NCI-H2029 treated with DMSO at 0.1 percent for 48 hours (cell line): ENCODE data around the gene SIGLEC12.
A peak's percentile ranks its signal among the peaks of the same experiment; 100 is the strongest.
"Not testable (repeated sequence)": the region's sequence is repeated elsewhere in the genome, so short reads cannot be mapped to it uniquely, and the experiment has no call there.

Experiments used
- DNase-seq: peaks from one replicate; lab custom pipeline; 2025; lab: John Stamatoyannopoulos, UW

SIGLEC12 gene

GRCh38 chr19:51479531-51480331, 21.9 kb downstream of the SIGLEC12 start:
- DNase-seq: no peak

- no peak for DNase-seq
Observed at GRCh38 chr19:51478381-51479234, 23.0 kb downstream of the SIGLEC12 start, which contains the start of gene CEACAM18. Gene CEACAM18, plus strand, starts transcription at chr19:51478539.

- DNase-seq: no peak
Observed at GRCh38 chr19:51477344-51477743, 24.3 kb downstream of the SIGLEC12 start.

- DNase-seq: no peak
Observed at GRCh38 chr19:51476164-51476563, 25.4 kb downstream of the SIGLEC12 start.

- DNase-seq: peak; percentile 5
Observed at GRCh38 chr19:51473009-51473707, 28.4 kb downstream of the SIGLEC12 start.

- no peak for DNase-seq
Observed at GRCh38 chr19:51472607-51473006, 29.0 kb downstream of the SIGLEC12 start.

GRCh38 chr19:51471527-51471926, 30.1 kb downstream of the SIGLEC12 start:
- DNase-seq: no peak

GRCh38 chr19:51470966-51471365, 30.6 kb downstream of the SIGLEC12 start:
- no peak for DNase-seq

GRCh38 chr19:51469629-51470028, 32.0 kb downstream of the SIGLEC12 start:
- no peak for DNase-seq

- DNase-seq: no peak
Observed at GRCh38 chr19:51469162-51469561, 32.4 kb downstream of the SIGLEC12 start.

- DNase-seq: no peak
Observed at GRCh38 chr19:51468545-51468920, 33.1 kb downstream of the SIGLEC12 start.

GRCh38 chr19:51467864-51468544, 33.6 kb downstream of the SIGLEC12 start:
- no peak for DNase-seq

GRCh38 chr19:51466723-51467122, 34.9 kb downstream of the SIGLEC12 start:
- DNase-seq: no peak

- DNase-seq: not testable (repeated sequence)
Observed at GRCh38 chr19:51463976-51464581, 37.5 kb downstream of the SIGLEC12 start.

- DNase-seq: no peak
Observed at GRCh38 chr19:51462681-51463080, 38.9 kb downstream of the SIGLEC12 start.

GRCh38 chr19:51462276-51462675, 39.3 kb downstream of the SIGLEC12 start:
- DNase-seq: no peak

GRCh38 chr19:51461723-51462161, 39.9 kb downstream of the SIGLEC12 start:
- DNase-seq: no peak

GRCh38 chr19:51460164-51460992, 41.2 kb downstream of the SIGLEC12 start:
- no peak for DNase-seq

GRCh38 chr19:51458899-51459505, 42.6 kb downstream of the SIGLEC12 start:
- DNase-seq: no peak

GRCh38 chr19:51458051-51458645, 43.5 kb downstream of the SIGLEC12 start, which contains the start of gene SIGLEC8:
Gene SIGLEC8, minus strand, starts transcription at chr19:51458454. Its CDS starts 67 bp downstream, at chr19:51458387.
- no peak for DNase-seq
